Measurements from ENCODE around the gene RASGEF1C.
A peak's percentile ranks its signal among the peaks of the same experiment; 100 is the strongest.

GRCh38 chr5:180081481-180081880, 127.5 kb downstream of the RASGEF1C start:
- TF ChIP-seq YY1 (IDR thresholded peaks at IDR 0.05) (no peak), CTCF (IDR thresholded peaks at IDR 0.05; ENCODE audit: low read depth, low read length, missing input control) (no peak), EGR1 (IDR thresholded peaks at IDR 0.05; ENCODE audit: low read depth in 2 of 2) (peak; percentile 25 to 26), REST (IDR thresholded peaks at IDR 0.05) (peak; percentile 25), ZBTB33 (IDR thresholded peaks at IDR 0.05) (no peak)

Data from liver (tissue), 3 donors.